Activated T-cell treated with anti-CD3 and anti-CD28 coated beads for 48 hours (primary cell): ENCODE data around the gene PPP3CA.

Source experiments
- DNase-seq: peaks from one replicate; pipeline ENCODE4 v3.0.0-alpha.2; 2020; ENCODE audit warnings: low read depth

Gene PPP3CA

DNA sequence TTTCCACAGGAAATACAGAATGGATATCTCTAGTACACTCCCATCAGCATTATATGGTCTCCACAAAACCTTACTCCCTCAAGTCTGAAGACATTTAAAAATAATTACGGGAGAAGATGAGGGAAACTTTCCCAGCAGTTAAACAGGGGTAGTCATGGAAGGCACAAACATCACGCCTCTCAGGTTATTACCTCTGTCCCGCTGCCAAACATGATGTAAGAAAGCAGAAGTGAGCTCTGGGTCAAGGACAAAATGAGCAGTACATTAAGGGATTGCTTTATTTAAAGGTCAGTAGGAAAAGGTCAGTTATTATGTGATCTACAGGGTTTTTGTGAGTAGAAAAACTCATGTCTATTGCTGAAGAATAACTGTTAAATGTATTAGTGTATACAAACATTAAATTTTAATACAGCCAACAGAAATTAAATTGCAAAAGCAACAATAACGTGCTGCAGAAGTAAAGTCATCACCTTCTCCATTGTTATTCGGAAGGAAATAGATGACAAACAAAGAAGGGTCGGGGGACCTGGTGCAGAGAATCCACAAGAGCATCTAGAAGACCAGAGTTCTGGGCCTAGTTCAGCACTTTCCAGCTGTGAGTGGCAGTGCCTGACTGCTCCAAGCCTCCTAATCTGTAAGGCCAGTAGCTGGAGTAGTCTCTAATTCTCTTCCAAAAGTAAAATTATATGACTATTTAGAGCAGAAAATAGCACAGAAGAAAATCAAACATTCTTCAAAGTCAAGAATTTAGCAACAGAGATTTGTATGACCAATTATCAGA is 171.2 kb downstream of the PPP3CA start:
- no peak for DNase-seq

DNA sequence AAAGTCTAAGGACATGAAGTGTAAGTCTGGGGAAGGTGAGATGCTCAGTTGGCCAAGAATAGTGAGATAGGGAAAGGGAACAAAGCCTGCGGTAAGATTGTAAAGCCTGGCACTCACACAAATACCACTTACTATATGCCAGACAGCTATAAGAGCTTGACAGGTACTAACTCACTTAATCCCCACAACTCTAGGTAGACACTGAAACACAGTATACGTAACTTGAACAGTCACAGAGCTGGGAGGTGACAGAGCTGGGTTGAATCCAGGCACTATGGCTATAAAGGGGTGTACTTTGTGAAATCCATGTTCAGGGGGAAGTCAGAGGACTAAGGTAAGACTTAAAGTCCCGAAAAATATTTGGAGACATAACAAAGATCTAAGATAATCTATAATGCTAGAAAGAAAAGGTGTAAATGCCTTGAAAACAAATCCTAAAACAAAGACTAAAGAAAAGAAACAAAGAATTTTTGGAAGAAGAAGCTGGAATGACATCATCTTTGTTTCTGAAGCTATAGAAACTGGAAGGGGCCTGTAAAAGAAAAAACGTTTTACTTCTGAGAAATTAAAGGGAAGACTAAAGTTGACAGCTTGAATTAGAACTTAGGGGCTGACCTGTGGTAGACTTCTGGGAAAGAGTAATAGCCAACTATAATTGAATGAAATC is 172.5 kb downstream of the PPP3CA start:
- no peak for DNase-seq

DNA sequence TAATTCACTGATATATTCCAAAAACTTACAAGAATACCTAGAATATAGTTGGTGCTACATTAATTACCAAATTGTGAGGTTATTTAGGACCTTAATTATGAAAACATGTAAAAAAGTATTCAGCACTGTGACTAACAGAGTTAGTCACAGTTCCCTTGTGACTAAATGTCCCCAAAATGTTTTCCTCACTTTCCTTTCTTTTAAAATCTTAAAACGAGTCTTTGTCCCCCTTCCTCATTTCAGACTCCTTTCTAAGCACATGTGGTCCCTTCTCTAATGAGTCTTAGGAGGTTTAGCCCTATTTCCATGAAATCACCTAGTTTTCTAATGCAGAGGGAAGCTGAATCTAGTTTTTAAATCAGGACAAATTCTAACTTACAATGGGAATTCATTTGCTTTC is 175.0 kb downstream of the PPP3CA start:
- no peak for DNase-seq

DNA sequence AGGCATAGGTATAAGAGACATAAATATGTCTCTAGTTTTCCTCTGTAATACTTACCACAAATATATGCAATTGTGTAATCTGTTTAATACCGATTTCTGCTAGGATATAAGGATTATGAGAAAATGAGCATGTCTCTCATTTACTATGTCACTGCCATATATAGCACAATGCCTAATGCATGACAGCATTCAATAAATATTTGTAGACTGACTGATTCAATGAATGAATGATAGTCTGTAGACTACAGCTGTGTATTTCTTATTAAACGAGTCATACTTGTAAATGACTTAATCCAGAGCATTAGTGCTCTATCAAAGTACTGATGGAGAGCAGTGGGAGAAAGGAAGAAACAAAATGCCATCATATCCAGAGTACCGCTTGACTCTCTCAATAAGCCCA is 175.6 kb downstream of the PPP3CA start:
- DNase-seq, result no peak

DNA sequence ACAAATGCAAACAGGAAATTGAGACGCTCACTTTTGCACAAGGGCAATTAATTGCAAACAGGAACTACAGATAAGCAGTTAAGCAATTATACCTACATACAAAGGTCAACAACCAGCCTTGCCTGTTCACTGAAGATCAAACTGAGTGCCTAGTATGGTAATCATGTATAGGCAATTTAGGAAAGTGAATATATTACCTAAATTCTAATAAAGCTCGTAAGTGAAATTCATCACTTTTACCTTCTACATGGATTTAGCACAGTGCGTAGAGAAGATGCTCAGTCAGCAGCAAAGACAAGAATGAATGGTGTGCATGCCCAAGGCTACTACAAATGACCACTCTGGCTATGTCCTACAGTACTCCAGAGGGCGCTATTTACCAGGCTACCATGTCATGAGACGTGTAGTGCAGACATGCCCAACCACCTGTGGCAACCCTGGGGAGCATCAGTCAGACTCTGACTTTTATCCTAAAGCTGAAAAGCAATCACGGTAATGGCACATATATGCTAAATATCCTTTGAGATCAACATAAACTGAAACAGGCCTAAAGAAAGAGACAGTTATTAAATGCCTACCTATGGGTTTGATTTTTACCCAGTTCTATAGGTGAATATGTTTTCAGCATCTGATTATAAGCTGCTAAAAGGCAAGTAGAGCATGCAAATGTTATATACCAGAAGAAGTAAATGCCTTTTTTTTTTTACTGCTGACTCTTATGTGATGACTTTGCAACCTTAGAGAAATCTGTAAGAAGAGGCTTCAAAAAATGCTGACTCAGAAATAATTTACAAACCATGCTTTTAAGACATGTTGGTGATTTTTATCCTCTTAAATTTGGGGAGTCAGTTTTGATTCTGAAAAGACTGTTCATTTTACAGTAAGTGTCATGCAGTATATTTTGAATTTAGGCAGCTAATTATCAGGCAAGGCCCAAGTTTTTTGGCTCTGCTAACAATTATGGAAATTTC is 178.0 kb downstream of the PPP3CA start:
- peak; percentile 34 for DNase-seq

DNA sequence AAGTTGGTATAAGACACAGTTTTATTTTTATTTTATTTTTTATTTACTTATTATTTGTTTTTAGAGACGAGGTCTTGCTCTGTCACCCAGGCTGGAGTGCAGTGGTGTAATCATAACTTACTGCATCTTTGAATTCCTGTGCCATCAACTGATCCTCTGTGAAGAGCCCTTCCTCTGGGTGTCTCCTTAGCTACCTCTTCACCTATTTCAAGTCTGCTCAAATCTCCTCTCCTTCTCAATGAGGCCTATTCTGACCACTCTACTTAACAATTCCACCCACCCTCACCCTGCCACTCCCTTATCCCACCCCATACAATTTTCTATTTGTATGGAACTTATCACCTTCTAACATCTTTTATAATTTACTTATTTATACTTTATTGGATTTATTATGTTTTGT is 183.4 kb downstream of the PPP3CA start:
- DNase-seq, result no peak

DNA sequence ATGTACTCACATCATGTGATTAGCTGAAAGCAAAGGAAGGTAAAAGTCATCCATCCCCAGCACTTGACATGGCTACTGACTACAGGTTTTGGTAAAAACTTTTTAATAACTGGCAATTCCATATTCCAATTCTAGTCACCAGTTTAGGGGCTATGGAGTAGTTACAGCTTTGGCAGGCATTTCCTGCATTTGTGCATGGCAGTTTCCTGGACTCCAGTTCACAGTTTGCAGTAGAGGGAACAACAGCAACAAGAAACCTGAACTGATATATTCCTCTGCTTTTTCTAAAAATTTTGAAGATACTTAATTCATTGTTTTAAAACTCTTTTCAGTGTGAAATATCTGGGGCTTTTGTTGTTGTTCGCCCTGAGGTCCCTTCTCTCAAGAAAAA is 184.3 kb downstream of the PPP3CA start:
- DNase-seq, result no peak

DNA sequence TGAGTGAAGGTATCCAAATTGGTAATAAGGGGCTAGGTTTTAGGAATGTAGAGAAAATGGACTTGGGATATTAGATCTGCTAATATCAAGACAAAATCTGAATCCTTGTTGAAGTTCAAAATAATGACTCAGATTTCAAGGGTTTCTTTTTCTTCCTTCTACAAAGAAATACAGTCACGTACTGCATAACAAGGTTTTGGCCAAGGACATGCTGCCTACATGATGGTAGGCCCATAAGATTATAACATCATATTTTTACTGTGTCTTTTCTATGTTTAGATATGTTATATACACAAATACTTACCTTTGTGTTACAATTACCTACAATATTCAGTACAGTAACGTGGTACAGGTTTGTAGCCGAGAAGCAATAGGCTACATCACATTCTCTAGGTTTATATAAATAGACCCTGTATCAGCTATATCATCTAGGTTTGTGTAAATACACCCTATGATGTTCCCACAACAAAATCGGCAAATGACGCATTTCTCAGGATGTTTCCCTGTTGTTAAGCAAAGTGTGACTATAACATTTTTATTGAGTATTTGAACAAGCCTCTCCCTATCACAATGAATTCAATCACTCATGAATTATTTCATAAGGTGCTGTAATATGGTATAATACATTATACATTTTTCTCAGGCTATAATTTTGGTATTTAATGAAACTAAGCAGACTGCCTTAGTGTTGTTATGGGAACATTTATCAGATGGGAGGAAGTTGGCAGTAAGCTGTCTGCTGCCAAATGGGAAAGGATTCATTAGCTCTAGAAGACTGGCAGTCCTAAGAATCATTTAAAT is 186.3 kb downstream of the PPP3CA start:
- no peak for DNase-seq

DNA sequence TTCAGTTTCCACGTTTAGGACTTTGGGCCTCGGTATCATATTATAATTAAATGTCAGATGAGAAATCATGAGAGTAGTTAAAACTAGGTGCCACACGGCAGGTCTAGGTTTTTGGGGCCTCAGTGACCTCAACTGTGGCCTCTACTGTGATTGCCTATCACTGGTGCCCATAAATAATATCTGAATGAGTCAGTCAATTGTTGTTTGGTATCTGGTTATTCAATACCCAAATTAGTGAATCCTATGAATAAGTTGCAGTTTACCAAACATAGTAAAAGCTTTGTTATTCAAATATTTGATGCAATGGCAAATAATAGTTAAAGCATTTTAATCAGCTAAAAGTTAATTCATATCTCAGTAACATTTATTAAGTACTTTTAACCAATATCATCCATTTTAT is 188.8 kb downstream of the PPP3CA start:
- no peak for DNase-seq

DNA sequence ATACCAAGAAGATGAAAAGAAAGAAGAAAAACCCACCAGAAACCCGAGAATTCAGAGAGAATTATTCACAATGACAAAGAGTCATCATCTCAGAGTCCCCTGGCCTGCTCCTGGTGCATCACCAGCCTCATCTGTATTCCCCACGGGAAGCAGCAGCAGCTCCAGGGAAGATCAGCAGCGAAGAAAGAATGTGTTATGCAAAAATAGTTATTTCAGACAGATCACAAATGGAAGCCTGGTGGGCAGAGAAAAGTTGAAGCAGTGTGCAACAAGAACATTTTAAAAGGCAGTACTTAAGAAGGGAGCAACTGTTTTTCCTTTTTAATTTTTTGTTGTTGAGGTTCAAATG is 189.2 kb downstream of the PPP3CA start:
- DNase-seq, result no peak

DNA sequence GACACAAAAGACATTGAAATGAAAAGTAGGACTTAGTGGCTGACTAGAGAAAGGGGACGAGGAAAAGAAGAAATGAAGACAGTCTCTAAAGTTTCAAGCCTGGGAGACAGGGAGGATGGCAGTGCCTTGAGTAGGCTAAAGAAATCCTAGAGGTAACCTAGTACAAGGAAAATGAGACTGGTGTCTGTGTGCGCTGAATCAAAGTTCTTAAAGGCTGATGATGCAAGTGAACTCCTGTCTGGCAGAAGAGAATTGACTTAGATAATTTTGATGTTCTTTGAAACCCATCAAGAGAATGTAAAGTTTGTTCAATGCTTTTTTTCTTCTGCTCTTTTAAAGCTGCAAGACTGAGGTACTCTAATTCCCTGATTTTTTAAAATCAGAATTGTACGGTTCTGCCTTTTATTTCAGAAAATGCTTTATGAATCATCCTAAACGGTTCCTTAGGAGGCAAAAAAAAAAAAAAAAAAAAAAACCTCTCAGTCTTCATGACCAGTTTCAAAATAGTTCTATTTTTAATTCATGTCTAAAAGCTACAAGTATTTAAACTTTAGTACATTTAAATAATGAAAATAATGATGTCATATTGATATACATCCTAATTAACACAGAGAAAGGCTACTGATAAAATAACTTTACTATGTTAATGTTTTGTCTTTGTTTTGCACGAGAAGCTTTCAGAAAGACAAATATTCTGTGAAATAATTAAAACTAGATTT is 189.8 kb downstream of the PPP3CA start:
- no peak for DNase-seq

DNA sequence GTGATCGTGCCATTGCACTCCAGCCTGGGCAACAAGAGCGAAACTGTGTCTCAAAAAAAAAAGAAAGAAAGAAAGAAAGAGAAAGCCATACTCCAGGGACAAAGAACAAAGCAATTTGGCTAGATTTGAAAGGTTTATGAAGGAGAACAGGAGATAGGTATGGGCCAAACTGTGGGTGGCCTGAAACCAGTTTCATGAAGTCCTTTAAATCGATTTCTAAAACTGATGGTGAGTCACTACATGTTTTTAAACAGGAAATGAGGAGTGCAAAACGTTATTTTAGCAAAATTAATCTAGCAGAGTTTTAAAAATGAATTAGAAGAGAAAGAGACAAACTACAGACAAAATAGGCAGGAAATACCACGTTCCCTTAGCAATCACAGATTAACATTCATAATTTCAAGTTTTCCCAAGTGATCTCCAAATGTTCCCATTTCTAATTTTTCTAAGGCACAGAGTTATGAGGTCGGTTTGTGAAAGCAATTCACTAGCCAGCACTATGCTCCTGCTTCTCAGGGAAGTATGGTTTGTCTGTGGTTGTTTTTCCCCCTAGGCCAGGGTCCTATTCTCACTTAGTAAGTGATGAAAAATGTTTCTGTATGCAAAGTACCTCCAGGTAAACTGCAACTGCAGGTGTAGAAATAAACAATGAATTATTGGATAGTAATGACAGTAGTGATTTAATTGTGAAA is 190.6 kb downstream of the PPP3CA start:
- no peak for DNase-seq

DNA sequence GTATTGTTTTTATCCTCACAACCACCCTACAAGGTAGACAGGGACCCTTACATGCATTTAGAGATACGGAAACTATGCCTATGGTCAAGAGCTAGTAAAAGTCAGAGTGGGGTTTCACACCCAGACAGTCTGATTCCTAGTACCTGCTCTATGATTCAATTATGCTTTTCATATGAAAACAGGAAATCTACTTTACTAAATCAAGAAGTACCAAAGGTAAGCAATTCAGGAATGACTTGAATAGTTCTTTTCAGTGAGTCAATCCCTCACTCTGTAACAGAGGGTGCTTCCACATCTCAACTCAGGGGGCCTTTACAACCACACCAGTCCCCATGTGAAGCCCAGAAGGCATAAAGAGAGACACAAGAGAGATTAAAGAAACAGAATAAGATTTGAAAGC is 191.4 kb downstream of the PPP3CA start:
- no peak for DNase-seq

DNA sequence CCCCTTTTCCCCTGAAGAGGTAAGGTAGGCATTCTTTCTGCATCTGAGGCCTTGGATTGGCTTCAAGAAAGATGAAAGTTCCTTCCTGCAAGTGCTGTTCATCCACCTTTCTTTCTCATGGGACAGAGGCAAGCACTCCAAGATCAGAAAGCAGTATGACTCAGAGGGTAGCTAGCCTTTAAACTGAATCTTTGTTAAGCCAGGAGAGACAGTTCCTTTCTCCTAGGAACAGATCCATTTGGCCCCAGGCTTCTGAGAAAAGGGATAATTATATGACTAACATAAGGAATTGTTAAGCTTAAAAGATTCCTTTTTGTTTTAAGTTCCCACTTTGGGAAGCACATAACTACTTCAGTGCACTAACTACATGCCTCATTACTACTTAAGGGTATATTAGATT is 192.0 kb downstream of the PPP3CA start:
- DNase-seq, result no peak

DNA sequence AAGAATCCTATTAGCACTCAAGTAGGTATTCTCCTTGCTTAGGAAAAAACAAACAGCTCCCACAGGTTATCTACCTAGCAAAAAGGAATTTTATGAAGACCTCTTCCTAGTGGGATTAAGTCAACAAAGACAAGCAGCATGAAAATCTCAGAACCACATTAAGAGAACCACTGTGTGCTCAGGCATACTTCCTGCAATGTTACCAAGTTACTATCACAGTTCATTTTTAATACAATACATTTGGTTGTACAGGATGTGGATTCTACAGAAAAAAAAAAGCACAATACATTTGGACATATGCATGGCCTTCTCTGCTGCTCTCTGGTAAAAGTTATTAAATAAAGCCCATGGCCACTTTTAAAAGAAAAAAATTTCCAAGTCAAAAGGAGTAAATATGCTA is 193.7 kb downstream of the PPP3CA start:
- DNase-seq, result no peak

DNA sequence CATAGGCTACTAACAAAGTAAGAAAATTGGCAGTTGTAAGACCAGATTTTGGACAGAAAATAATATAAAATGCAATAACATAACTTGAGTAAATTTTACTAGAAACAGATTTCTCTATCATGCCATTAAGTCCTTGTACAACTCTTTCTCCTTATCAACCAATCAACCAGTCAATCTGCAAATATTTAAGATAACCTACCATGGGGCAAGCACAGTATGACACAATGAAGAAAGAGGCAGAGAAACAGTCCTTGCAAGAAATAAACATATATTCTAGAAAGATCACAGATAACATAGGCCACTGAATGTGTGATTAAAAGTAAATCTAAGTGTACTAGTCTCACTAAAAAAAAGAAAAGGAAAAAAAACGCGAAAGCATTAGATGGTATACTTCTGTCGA is 194.8 kb downstream of the PPP3CA start:
- DNase-seq, result no peak

DNA sequence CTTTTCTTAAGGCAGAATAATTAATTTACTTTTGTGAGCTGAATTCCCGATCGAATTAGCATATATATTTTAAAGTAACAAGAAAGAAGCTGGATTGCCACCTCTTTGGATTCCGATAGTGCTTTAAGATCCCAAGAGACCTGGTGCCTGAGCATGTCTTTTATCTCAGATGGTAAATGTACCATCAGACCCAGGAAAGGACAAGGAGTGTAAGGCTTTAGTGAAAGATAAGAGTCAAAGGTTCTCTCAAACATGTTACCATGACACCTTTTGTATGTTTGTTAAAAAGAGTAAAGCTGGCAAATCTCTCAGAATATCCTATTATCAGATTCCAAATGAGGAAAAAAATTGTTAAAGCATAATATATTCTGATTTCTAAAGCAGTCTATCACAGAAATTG is 198.8 kb downstream of the PPP3CA start:
- DNase-seq, result no peak

DNA sequence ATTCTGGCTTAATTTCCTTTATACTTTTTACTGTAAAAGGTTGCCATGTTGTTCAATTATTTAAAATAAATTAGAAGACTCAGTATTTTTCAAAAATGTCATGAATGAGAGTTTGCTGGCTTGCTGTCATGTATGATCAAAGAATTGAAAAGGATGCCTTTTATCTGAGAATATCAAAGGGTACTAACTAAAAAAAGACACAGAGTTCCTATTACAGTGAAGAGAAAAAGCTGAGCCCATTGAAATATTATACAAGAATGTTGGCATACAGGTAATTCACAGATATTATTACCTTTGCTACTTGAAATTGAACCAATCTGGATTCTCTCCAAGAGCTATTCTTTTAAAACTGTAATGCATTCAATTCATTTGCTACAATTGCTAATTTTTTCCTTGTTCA is 200.0 kb downstream of the PPP3CA start:
- DNase-seq, result no peak

DNA sequence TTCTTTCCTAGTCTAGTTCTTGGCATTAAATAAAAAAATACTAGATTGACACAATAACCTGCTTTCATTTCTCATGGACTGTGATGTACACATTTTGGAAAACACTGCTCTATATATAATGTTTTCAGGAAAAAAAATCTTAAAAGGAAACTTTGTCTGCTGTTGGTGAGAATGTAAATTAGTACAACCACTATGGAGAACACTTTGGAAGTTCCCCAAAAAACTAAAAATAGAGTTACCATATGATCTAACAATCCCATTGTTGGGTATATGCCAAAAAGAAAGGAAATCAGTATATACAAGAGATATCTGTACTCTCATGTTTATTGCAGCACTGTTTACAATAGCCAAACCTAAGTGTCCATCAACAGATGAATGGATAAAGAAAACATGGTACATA is 202.3 kb downstream of the PPP3CA start:
- DNase-seq, result no peak

DNA sequence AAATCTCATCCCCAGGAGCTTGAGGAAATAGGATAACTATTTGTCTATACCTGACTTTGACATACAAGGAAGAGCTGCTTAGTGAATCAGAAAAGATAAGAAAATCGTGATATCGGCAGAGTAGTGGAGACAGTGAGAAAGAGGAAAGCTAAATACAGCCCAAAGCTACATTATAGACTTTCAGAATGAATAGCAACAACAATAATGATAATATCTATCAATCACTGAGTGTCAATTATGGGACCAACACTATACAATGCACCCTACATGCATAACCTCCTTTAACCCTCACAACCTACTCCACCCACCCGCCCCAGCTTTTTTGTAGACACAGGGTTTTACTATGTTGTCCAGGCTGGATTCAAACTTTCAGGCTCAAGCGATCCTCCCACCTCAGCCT is 205.1 kb downstream of the PPP3CA start:
- no peak for DNase-seq

DNA sequence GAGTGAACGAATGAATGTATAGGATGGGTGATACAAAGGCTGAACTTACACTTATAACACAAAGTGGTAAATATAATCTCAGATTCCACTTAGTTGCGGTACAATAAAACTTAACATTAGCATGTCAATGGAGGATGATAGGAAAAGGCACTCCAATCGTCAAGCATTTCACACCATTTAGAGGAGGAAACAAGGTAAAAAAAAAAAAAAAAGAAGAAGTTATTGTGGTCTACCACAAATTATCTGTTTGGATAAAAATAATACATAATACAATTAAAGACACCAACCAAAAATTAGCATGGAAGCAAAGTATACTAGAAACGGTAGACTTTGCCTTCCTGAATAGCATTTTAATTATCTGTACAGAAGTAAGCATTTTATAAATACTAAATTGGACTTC is 205.5 kb downstream of the PPP3CA start:
- no peak for DNase-seq
